ENCODE measurements around the gene CMBL.
"Not testable (repeated sequence)": the region's sequence is repeated elsewhere in the genome, so short reads cannot be mapped to it uniquely, and the experiment has no call there.

Gene CMBL

DNA sequence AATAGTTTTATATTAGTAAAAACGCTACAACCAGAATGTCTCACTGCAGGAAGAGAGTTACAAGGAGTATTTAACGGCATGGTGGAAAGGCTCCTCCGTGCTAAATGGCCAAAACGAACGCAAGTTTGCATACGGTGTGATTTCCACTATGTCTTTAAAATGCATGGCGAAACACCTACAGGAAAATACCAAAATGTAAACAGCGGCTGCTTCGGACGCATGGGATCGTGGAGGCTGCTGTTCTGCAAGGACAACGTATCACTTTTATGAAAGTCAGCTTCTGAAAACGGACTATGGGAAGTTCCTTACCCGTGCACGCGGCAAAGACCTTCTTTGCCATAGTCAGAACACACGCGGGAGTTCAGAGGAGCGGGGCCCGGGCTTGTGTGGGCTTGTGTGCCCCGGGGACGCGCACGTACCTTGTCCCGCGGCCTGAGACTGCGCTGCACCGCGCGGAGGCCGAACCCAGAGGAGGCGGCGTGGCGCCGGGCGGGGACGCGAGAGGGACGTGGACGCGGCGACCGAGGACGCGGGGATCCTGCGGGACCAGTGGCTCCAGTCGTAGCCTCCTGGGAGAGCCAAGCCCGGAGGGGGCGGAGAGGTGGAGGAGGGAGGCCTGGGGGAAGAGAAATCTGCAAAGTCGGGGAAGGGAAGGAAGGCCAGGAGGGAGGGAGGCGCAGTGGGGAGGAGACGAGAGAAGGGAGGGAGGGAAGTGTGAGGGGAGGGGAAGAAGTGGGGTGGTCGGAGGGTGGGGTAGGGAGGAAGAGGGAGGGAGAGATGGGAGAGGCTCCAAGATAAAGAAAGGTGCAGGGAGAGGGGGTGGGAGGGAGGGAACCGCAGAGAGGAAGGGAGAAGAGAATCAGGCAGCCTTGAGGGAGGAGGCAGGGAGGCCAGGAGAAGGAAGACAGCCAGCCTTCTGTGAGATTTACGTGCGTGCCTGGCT is at the start of gene CMBL:
CMBL (minus strand) TSS at position 697 of the 943 bp plus-strand sequence. CDS start 17,140 bp downstream, outside the sequence.
- no peak for DNase-seq (ENCODE audit: low spot score)

DNA sequence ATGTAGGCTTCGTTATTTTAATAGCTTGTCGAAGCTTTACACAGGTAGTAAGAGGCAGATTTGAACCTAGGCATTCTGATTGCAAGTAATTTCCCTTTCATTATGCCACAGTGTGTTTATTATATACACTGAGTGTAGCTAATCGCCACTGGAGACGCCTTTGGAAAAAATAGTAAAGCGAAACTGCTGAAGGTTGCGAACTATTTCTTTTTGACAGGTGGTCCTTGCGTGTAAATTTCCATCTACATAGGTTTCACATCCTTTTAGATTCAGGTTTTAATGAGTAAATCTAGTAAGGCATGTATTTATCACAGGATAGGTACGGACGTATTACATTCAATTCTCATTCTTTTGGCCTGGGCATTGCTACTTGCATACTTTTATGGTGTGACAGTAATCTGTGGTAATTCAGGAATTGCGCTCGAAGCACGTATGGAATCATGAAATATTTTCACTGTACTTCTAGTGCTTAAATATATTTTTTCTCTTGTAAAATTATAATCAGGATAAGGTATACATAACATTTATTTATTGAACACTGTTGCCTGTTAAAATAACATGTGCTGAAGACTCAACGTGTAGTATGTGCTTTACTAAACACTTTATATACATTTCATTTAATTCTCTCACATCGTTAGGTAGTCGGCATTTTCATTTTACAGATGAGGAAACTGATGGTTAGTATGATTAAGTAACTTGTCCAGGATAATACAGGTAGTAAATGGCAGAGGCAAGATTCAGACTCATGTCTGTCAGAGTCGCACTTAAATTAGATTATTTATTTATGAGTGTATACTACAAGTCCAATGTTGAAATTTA is 47.6 kb upstream of the CMBL start:
- peak; percentile 24 for DNase-seq (ENCODE audit: low spot score)

DNA sequence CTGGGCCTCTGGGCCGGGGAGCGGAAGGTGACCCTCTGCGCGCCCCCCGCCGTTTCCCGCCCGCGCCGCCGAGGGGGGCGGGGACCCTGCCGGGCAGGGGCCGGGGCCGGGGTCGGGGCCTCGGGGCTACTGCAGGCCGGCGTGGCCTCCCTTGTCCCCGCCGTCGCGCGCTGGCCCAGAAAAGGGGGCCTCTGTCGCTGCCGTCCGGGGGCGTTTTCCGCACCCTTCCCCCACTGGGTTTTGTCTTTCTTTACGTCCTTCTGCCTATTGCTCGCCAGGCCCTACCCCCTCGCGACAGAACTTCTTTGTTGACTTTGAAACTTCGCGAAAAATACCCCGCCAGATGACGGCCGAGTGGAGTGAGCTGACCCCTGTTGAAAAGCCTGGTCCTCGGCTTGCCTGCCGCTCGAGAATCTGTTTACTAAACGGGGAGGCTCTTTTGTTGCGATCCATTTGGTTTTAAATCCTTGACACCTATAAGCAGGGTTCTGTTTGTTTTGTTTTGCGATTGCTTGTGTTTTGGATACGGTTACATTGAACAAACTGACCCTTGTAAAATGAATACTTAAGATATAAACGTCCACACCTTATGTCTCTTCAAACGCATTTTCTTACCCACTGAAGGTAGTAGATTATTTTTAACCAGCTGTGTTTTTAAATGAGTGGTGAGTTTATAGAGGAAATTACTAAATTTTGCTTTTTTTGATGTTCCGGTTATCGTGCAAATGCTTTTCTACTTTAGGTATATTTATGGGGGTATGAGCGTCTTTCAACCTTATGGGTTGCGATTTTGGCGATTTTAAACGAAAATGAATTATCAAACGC is 46.6 kb upstream of the CMBL start:
- DNase-seq (ENCODE audit: low spot score), result peak; percentile 26

DNA sequence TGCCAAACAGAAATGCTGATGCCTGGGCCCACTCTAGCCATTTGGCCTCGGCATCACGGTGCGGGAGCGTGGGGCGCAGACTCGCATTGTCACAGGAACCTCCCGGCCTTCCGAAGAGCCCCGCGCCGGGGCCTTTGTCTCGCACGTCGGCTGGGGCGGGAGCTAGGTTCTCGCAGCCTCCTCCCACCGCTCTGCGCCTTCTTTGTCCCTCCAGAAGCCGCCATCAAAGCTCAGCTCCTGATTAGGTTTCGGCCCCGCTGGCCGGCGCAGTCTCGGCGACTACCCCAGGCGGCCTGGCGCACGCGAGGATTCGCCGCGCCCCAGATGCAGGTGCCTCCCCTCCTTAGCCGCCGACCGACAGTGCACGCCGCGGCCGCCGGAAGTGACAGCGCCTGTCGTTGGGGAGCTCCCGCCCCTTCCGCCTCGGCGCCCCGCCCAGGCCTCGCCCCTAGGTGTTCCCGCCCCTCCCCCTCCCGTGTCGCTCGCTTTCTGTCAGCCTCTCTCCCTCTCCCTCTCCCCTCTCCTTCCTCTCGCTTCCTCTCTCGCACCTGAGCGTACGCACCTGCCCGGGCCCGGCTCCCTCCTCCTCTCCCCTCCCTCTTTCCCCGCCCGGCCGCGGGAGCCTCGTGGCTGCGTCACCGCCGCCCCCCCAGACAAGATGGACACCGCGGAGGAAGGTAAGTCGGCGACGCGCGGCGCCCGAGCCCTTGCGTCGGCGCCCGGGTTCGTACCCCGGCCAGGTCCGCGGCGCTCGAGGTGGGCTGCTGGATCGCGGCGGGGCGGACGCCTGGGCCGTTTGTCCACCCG is 45.7 kb upstream of the CMBL start, which contains the start of gene MARCHF6:
MARCHF6 (plus strand) TSS at position 455 of the 807 bp plus-strand sequence; CDS start at position 659, 204 bp downstream.
- DNase-seq (ENCODE audit: low spot score), result peak; percentile 94

DNA sequence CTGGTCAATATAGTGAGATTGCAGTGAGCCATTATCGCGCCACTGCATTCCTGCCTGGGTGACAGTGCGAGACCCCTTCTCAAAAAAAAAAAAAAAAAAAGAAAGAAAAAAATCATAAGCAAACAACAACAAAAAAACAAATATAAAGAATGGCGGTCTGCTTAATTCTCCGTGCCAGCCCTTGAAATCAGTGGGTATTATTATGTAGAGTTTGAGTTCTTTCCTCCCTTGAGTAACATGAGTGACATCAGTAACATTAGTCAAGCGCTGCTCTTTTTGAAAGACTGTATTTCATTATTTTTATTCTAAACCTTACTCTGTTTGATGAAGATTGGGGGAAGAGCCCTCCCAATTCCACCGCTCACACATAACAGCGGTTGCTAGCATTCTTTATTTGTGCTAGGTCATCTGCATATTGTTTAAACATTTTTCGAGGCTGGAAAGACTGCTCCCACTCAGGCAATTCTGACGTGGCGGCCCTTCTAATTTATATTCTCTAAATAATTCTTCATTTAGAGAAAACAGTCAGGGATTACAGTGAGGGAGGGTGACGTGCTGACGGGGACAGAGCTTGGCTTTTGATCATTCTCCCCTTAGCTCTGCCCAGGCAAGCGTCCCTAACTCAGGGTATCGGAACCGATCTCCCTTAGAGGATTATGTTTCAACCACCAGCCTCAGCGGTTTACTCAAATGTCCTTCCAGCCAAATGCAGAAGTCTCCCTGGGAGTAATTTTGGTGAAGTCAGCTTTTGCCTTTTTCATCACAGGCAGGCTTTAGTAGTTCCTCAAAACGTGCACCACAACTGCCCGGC is 44.9 kb upstream of the CMBL start:
- no peak for DNase-seq (ENCODE audit: low spot score)

DNA sequence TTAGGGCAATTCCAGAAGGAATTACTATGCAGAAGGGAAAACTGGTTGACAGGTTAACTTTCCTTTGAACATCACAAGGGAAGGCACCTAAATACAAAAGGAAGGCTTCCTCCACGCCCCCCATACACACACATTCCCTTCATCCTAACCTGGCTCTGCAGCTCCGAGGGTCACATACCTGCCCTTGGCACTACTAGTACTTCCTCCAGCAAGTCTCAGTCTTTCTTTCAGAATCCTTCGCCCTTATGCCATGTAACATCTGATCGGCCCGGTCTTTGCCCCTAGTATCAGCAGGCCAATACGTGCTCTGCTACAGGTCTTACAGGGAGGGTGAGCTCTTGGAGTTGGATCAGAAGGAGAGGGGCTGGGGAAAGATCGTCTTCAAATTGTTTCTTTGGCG is 44.2 kb upstream of the CMBL start:
- DNase-seq (ENCODE audit: low spot score), result no peak

DNA sequence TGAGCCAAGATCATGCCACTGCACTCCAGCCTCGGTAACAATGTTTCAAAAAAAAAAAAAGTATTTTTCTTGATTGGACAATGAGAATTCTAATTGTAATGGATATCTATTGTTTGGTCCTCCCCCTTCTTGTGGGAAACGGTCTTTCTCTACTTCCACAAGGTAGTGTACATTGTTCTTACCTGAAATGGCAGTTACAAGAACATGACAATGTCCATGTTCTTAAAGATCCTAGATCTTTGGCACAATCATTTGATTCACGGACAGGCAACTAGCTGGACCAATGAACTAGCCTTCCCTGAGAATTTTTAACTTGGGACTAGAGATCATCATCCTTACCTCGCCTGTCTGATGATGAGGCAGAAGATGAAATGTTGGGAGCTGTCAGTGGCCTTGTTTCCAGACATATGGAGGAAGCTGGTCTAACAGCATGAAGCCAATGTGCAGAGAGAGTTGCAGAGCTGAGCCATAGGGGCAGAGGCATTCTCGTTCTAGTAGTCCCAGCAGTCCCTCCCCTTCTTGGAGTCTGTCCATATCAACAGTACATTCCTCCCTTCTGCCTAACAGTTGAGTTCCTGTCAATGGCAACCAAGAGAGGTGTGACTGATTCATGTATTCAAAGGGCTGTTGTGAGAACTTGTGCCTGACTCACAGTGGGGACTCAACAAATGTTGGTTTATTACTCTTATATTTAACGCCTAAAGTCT is 43.6 kb upstream of the CMBL start:
- DNase-seq (ENCODE audit: low spot score), result no peak

DNA sequence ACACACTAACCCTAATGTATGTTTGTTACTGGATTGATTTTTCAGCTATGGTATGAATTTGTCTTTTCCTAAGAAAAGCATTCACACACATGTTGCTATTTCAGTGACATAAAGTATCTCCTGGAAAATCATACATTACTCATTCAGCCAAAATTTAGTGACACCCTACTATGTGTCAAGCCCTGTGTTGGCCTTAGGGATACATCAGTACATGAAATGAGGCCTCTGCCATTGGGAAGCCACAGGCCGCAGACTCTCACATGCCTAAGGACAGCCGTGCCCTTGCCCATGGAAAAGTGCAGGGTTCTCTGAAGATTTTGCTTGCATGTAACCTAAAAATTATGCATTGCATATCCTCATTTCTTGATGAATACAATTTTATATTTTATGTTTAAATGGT is 40.6 kb upstream of the CMBL start:
- no peak for DNase-seq (ENCODE audit: low spot score)

DNA sequence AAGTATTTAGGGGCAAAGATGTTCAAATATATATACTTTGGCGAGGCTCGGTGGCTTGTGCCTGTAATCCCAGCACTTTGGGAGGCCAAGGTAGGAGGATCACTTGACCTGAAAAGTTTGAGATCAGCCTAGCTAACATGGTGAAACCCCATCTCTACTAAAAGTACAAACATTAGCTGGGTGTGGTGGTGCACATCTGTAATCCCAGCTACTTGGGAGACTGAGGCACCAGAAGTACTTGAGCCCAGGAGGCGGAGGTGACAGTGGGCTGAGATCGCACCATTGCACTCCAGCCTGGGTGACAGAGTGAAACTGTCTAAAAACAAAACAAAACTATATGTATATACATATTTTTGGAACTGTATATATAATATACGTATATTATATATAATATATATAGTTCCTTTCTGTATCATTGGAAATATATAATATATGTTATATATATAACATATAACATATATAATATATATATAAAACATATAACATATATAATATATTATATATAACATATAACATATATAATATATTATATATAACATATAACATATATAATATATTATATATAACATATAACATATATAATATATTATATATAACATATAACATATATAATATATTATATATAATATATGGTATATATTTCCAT is 36.9 kb upstream of the CMBL start:
- DNase-seq (ENCODE audit: low spot score), result not testable (repeated sequence)

DNA sequence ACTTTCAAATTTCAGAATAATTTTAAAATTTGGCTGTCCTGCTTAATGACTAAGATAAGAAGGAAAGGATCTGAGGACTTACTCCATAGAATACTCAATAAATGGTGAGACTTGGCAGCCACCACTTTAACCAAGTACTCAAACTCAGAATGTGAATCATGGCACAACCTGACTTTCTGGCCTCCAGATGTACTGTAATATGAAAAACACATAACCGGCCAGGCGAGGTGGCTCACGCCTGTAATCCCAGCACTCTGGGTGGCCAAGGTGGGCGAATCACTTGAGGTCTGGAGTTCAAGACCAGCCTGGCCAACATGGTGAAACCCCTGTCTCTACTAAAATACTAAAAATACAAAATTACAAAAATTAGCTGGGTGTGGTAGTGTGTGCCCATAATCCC is 35.8 kb upstream of the CMBL start:
- no peak for DNase-seq (ENCODE audit: low spot score)

DNA sequence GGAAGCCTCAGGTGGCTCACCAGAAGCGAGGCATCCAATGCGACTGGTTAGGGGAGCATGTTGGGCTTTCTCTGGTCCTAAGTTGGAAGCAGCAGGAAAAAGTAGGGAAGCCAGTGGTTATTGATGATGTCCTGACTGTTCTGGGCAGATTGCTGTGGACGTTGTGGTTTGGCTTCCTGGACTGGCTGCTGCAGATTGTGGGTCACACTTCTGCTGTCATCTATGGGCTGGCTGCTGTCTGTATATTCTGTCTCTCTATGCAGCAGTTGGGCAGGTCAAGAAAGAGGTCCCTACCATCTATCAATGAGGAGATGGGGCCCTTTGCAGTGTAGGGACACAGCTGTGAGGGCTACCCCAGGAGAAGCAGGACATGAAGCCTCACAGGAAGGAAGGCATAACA is 32.3 kb upstream of the CMBL start:
- no peak for DNase-seq (ENCODE audit: low spot score)

DNA sequence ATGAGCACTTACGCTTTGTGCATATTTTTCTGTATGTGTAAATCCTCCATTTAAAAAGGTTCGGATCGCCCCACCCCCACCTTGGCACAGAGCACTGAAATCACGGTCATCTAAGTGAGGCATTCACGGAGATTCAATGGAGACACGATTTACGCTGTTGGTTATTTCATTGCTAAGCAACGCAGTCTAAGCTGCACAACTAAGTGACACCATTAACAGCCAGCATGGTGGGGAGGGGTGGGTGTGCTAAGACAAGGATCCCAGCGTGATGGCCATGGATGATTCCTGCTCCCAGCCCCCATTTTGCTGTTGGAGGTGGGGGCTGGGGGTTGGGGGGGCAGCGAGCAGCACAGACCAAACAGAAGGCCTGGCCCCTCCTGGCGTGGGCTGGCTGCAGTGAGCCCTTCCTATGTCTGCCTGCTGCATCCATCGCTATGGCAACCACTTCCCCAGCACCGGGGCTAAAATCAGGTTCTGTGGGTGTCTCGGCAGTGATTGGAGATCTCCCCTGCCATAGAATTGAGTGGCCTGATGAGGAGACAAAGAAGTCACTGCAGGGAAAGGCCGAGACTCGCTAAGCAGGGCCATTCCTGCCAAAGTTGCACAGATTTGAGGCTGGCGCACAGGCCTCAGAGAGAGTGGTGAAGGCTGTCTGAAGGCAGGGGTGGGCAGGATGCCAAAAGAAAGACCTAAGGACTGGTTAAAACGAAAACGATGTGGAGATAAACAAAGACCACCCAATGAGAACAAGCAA is 31.5 kb upstream of the CMBL start:
- no peak for DNase-seq (ENCODE audit: low spot score)

DNA sequence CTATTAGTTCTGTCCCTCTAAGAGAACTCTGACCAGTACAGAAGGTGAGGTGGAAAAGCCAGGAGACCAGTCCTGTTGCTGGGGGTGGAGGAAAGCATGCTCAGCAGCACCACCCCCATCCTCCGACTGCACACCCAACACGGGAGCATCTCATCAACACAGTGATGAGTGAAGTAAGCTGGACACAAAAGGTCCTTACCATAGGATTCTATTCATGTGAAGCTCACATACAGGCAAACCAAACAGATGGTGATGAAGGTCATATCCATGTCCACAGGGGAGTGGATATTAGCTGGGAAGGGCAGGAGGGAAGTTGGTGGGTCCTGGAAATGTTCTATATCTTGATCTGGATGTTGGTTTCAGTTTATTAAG is 31.0 kb upstream of the CMBL start:
- DNase-seq (ENCODE audit: low spot score), result no peak

DNA sequence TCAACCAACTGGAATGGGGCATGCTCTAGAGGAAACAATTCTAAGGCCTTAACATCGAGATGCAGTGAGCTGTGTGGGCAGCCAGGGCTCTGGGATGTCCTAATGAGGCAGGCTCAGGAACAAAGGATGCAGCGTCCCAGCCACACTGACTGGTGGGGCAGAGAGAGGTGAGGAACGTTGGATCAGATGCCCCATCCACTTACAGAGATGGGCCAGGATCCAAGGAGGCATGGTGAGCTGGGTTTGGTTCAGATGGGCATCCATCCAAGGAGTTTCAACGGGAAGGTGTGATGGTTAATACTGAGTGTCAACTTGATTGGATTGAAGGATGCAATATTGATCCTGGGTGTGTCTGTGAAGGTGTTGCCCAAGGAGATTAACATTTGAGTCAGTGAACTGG is 30.3 kb upstream of the CMBL start:
- no peak for DNase-seq (ENCODE audit: low spot score)

DNA sequence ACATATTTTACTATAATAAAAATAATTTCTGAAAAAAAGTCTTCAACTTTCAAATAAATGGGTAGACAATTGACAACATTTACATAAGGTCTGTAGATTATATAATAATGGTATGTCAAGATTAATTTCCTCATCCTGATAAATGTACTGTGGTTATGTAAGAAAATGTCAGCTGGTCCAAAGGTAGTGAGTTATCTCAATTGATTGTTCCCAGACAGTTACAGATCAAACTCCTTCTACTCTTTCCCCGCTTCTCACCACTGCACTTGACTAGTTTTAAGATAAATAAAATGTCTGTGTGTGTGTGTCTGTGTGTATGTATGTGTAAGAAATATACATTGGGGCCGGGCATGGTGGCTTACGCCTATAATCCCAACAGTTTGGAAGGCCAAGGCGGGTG is 29.4 kb upstream of the CMBL start:
- no peak for DNase-seq (ENCODE audit: low spot score)

DNA sequence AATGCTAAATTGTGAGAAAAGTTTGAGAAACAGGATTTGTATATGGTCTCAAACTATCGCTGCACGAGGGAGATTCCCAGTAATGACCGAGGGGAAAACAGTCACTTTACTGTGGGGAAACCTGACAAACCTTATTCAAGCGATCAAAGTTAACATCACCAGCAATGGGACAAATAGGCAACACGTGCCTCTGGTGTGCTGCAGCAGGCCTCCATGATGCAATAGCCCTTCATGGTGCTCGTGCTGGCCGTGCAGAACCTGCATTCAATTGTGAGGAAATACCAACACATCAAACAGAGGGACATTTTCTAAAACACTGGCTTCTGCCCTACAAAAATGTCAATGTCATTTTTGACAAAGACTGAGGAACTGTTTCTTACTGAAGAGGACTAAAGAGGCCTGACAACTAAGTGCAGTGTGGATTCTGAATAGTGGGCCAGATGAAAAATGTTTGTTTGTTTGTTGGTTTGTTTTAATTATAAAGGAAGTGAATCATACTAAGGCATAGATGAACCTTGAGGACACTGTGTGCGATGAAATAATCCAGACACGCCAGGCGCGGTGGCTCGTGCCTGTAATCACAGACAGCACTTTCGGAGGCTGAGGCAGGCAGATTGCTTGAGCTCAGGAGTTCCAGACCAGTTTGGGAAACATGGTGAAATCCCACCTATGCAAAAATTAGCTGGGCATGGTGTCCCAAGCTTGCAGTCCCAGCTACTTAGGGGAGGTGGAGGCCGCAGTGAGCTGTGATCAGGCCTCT is 28.2 kb upstream of the CMBL start:
- no peak for DNase-seq (ENCODE audit: low spot score)

DNA sequence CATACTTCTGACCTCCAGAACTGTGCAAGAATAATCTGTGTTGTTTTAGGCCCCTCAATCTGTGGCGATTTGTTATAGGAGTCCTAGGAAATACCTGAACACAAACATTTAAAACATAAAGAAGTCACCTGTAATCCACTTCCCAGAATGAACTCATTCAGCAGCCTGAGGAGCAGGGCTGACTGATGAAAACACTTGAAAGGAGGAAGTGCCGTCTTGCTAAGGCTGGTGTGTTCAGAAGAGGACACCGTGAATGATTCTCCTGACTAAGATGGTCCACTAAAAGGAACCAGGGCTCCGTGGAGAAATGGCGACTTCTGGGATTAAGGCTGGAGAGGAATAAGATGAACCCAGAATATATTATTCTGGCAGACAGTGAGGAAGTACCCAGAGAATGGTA is 27.1 kb upstream of the CMBL start:
- no peak for DNase-seq (ENCODE audit: low spot score)

Measured in CD4-positive, alpha-beta T cell treated with Interleukin-15 for 4 hours (primary cell).